WTC11 (cell line): Measurements from ENCODE around the gene CFAP251. TPM values are rescaled to one million over a fixed set of nuclear protein-coding genes. Genes with fewer than 3 reads are reported as not detected.

Experiments used
- ATAC-seq: fragments of 200-7000 bp; cut with Tn5 transposase; 2 replicates; pipeline ENCODE4 v1.10.0; 2021; ENCODE audit warnings: mild to moderate bottlenecking, moderate library complexity
- CTCF ChIA-PET: fragments of 300-600 bp; sonication (Branson Sonifier 250); formaldehyde crosslinking; loops from one replicate; lab custom pipeline; 2021; ENCODE audit warnings: antibody characterized with exemption; lab: Charles Lee
- POLR2A ChIA-PET: fragments of 350-600 bp; sonication (Branson Sonifier 250); formaldehyde crosslinking; loops from one replicate; lab custom pipeline; 2021; ENCODE audit warnings: antibody characterized with exemption; lab: Charles Lee
- DNase-seq: peaks from one replicate; pipeline ENCODE4 v3.0.0; 2021; ENCODE audit warnings: low spot score
- H3K27ac Mint-ChIP-seq: 2 replicates; pipeline ENCODE4 v1.8.0; 2021; ENCODE audit warnings: mixed read lengths
- H3K27me3 Mint-ChIP-seq: 2 replicates; pipeline ENCODE4 v1.8.0; 2021; ENCODE audit warnings: low read depth, mild to moderate bottlenecking, moderate library complexity, mixed read lengths
- H3K36me3 Mint-ChIP-seq: 2 replicates; pipeline ENCODE4 v1.8.0; 2021; ENCODE audit warnings: mixed read lengths
- H3K4me1 Mint-ChIP-seq: 2 replicates; pipeline ENCODE4 v1.8.0; 2022; ENCODE audit warnings: mixed read lengths
- H3K4me3 Mint-ChIP-seq: 2 replicates; pipeline ENCODE4 v1.8.0; 2021; ENCODE audit warnings: mild to moderate bottlenecking, moderate library complexity, mixed read lengths
- H3K9me3 Mint-ChIP-seq: 2 replicates; pipeline ENCODE4 v1.8.0; 2021; ENCODE audit warnings: mixed read lengths
- AR ChIP-seq: fragments of 250-450 bp; sonication (Bioruptor Pico); IDR thresholded peaks from 2 replicates; pipeline ENCODE4 v1.9.0; 2021; ENCODE audit warnings: mild to moderate bottlenecking
- CBFB ChIP-seq: sonication (generic); formaldehyde crosslinking; IDR thresholded peaks from 2 replicates; pipeline ENCODE4 v1.8.1; 2022; ENCODE audit warnings: mild to moderate bottlenecking, low read depth, missing genetic modification reagents
- CTCF ChIP-seq: fragments of 200-600 bp; IDR thresholded peaks from 2 replicates; pipeline ENCODE4 v1.8.0; 2022; ENCODE audit warnings: antibody characterized with exemption
- E2F4 ChIP-seq: sonication (generic); formaldehyde crosslinking; IDR thresholded peaks from 2 replicates; pipeline ENCODE4 v1.8.1; 2022; ENCODE audit warnings: low read depth, mild to moderate bottlenecking, moderate library complexity, missing genetic modification reagents, borderline replicate concordance
- FOXK1 ChIP-seq: sonication (generic); formaldehyde crosslinking; IDR thresholded peaks from 2 replicates; pipeline ENCODE4 v1.8.0; 2022; ENCODE audit warnings: mild to moderate bottlenecking, moderate library complexity, missing genetic modification reagents
- HMGA2 ChIP-seq: fragments of 250-450 bp; sonication (Bioruptor Pico); IDR thresholded peaks from 2 replicates; pipeline ENCODE4 v1.4.0; 2021; ENCODE audit warnings: mild to moderate bottlenecking, moderate library complexity
- JAZF1 ChIP-seq: fragments of 250-450 bp; sonication (Bioruptor Pico); IDR thresholded peaks from 2 replicates; pipeline ENCODE4 v1.9.0; 2021; ENCODE audit warnings: moderate library complexity, mild to moderate bottlenecking, inconsistent platforms
- NFATC4 ChIP-seq: fragments of 250-450 bp; sonication (Bioruptor Pico); IDR thresholded peaks from 2 replicates; pipeline ENCODE4 v1.9.0; 2021; ENCODE audit warnings: mild to moderate bottlenecking
- NR1H2 ChIP-seq: sonication (generic); formaldehyde crosslinking; IDR thresholded peaks from 2 replicates; pipeline ENCODE4 v1.9.0; 2021; ENCODE audit warnings: mild to moderate bottlenecking, moderate library complexity, missing genetic modification reagents
- NR3C1 ChIP-seq: sonication (generic); formaldehyde crosslinking; conservative IDR thresholded peaks from 2 replicates; pipeline ENCODE4 v1.8.1; 2023; ENCODE audit warnings: low read depth, mild to moderate bottlenecking, missing genetic modification reagents
- OVOL2 ChIP-seq: fragments of 250-450 bp; sonication (Bioruptor Pico); IDR thresholded peaks from 2 replicates; pipeline ENCODE4 v1.9.0; 2021; ENCODE audit warnings: mild to moderate bottlenecking, borderline replicate concordance
- PRRX2 ChIP-seq: fragments of 250-450 bp; sonication (Bioruptor Pico); IDR thresholded peaks from 2 replicates; pipeline ENCODE4 v1.8.0; 2021; ENCODE audit warnings: mild to moderate bottlenecking
- SOX15 ChIP-seq: fragments of 250-450 bp; sonication (Bioruptor Pico); IDR thresholded peaks from 2 replicates; pipeline ENCODE4 v1.9.0; 2021; ENCODE audit warnings: mild to moderate bottlenecking
- SP1 ChIP-seq: sonication (generic); formaldehyde crosslinking; conservative IDR thresholded peaks from 2 replicates; pipeline ENCODE4 v1.8.1; 2022; ENCODE audit warnings: missing genetic modification reagents
- STAT6 ChIP-seq: sonication (generic); formaldehyde crosslinking; conservative IDR thresholded peaks from 2 replicates; pipeline ENCODE4 v1.8.1; 2023; ENCODE audit warnings: mild to moderate bottlenecking, low read depth, missing genetic modification reagents, moderate library complexity
- TCF7 ChIP-seq: sonication (generic); formaldehyde crosslinking; IDR thresholded peaks from 2 replicates; pipeline ENCODE4 v1.8.0; 2022; ENCODE audit warnings: mild to moderate bottlenecking, low read depth, missing genetic modification reagents, moderate library complexity
- TEAD1 ChIP-seq: sonication (generic); formaldehyde crosslinking; IDR thresholded peaks from 2 replicates; pipeline ENCODE4 v1.8.0; 2022; ENCODE audit warnings: mild to moderate bottlenecking, missing genetic modification reagents
- TEAD4 ChIP-seq: sonication (generic); formaldehyde crosslinking; IDR thresholded peaks from 2 replicates; pipeline ENCODE4 v1.8.0; 2022; ENCODE audit warnings: mild to moderate bottlenecking, missing genetic modification reagents
- USF1 ChIP-seq: sonication (generic); formaldehyde crosslinking; IDR thresholded peaks from 2 replicates; pipeline ENCODE4 v1.8.0; 2022; ENCODE audit warnings: mild to moderate bottlenecking, missing genetic modification reagents
- ZBTB43 ChIP-seq: sonication (generic); formaldehyde crosslinking; IDR thresholded peaks from 2 replicates; pipeline ENCODE4 v1.8.1; 2023; ENCODE audit warnings: mild to moderate bottlenecking, missing genetic modification reagents
- ZNF263 ChIP-seq: sonication (generic); formaldehyde crosslinking; IDR thresholded peaks from 2 replicates; pipeline ENCODE4 v1.8.1; 2022; ENCODE audit warnings: low read depth, mild to moderate bottlenecking, moderate library complexity, missing genetic modification reagents
- ZNF396 ChIP-seq: fragments of 250-450 bp; sonication (Bioruptor Pico); IDR thresholded peaks from 2 replicates; pipeline ENCODE4 v1.8.0; 2021; ENCODE audit warnings: mild to moderate bottlenecking, moderate library complexity, borderline replicate concordance
- ZSCAN18 ChIP-seq: fragments of 250-450 bp; sonication (Bioruptor Pico); IDR thresholded peaks from 2 replicates; pipeline ENCODE4 v2.1.2; 2022; ENCODE audit warnings: mild to moderate bottlenecking, moderate library complexity
- total RNA-seq: library from RNA; stranded (reverse); gene quantifications from 3 replicates; pipeline ENCODE4 v1.2.3, GENCODE V29; 2021

The CFAP251 gene
- total RNA-seq, 1 experiment from 2014 or later = 3.1 TPM

GRCh38 chr12:121981456-121981855 lies 63.1 kb downstream of the CFAP251 start:
- H3K4me3 Mint-ChIP-seq = no peak overlapping the region
- H3K27ac Mint-ChIP-seq = no peak overlapping the region
- CTCF ChIA-PET = interaction anchor here (2.3 kb wide), 1 partner anchor 63 kb away, joined by 8 read pairs; the partner anchor contains the start of gene CFAP251
- H3K4me1 Mint-ChIP-seq = peaks cover 6% of the 10 kb centered on the region
- DNase-seq = no peak
- no peaks in the 10 kb centered on the region for H3K27me3 Mint-ChIP-seq
- H3K36me3 Mint-ChIP-seq = no peaks in the 10 kb centered on the region
- POLR2A ChIA-PET = interaction anchor here (0.7 kb wide), 1 partner anchor 23 kb away, joined by 3 read pairs; no protein-coding TSS in a partner anchor
- no peak for ATAC-seq
- TF ChIP-seq OVOL2 (CRISPR knock-in tag) = no peak
- no peak for TF ChIP-seq TEAD4 (CRISPR knock-in tag)
- TF ChIP-seq ZSCAN18 (CRISPR knock-in tag) = no peak
- no peak for TF ChIP-seq ZBTB43
- TF ChIP-seq NR3C1 (CRISPR knock-in tag) = no peak
- no peak for TF ChIP-seq PRRX2 (CRISPR knock-in tag)
- no peak for TF ChIP-seq CBFB (CRISPR knock-in tag)
- no peak for TF ChIP-seq JAZF1 (CRISPR knock-in tag)
- TF ChIP-seq ZNF396 (CRISPR knock-in tag) = no peak
- TF ChIP-seq ZNF263 = no peak
- no peak for TF ChIP-seq FOXK1
- TF ChIP-seq SP1 (CRISPR knock-in tag) = no peak
- no peak for TF ChIP-seq E2F4
- no peak for TF ChIP-seq NFATC4 (CRISPR knock-in tag)
- TF ChIP-seq AR (CRISPR knock-in tag) = no peak
- TF ChIP-seq TEAD1 = no peak
- no peaks in the 10 kb centered on the region for H3K9me3 Mint-ChIP-seq

GRCh38 chr12:121982950-121983349 lies 64.6 kb downstream of the CFAP251 start:
- no peak for ATAC-seq
- no peaks in the 10 kb centered on the region for H3K27me3 Mint-ChIP-seq
- ChIA-PET CTCF (no interaction called here), POLR2A (interaction anchor here (0.6 kb wide), 1 partner anchor 1817 kb away, joined by 6 read pairs; no protein-coding TSS in a partner anchor)
- peaks cover 6% of the 10 kb centered on the region for H3K4me1 Mint-ChIP-seq
- H3K36me3 Mint-ChIP-seq = no peaks in the 10 kb centered on the region
- DNase-seq = no peak
- TF ChIP-seq TCF7 (CRISPR knock-in tag) (no peak), NR1H2 (CRISPR knock-in tag) (no peak), STAT6 (no peak), USF1 (CRISPR knock-in tag) (no peak), SOX15 (no peak), CTCF (no peak), HMGA2 (CRISPR knock-in tag) (no peak)
- H3K4me3 Mint-ChIP-seq = no peak overlapping the region
- H3K27ac Mint-ChIP-seq = no peak overlapping the region; the same call in 1 of the 2 replicates
- H3K9me3 Mint-ChIP-seq = no peaks in the 10 kb centered on the region
